ENCODE data around the gene THEM5. TPM values are rescaled to one million over a fixed set of nuclear protein-coding genes. Genes with fewer than 3 reads are reported as not detected.
"Not testable (repeated sequence)": the region's sequence is repeated elsewhere in the genome, so short reads cannot be mapped to it uniquely, and the experiment has no call there.

The THEM5 gene
- total and polyA plus RNA-seq, 4 donors: 1.5 to 1.8 TPM; not detected in 2

DNA sequence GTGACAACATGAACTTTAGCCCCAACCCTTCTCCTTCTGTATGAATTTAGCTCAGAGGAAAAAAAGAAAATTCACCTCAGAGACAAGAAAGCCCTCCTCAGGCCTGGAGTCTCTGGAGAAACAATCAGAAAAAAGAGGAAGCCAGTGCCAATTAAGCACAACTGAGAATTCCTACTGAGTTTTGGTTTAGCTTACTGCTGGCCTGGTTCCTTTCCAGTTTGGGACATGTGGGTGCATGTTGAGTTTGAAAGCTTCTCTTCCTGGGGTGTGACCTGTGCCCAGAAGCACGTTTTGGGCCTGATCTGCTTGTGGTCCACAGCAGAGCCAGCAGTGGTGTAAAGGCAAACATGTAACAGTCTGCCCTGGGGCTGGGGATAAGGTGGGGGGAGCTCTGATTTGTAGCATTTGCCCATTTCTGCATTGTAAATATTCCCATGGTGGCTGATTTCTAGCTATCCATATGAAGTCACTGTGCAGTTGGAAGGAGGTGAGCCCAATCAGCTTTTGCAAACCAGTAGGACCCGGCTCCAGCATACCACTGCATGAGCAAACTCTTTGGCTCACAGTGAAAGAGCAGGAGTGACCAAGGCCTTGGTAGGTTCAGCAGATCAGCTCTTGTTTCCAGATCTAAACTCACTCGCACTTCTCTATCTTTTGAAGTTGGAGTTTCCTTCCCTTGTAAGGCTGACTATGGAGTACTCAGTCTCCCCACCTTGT is 4.7 kb upstream of the THEM5 start:
- no peaks in the 10 kb centered on the region for H3K27me3 ChIP-seq (ENCODE audit: control insufficient read depth, insufficient read depth, low read length)
- H3K4me3 ChIP-seq (ENCODE audit: low read depth, low read length): no peak overlapping the region
- 76% methylated on average over 3 of the region's 3 CpGs for WGBS (ENCODE audit: insufficient coverage)
- no peaks in the 10 kb centered on the region for H3K9me3 ChIP-seq (ENCODE audit: control insufficient read depth, insufficient read depth, low read length)
- no peaks in the 10 kb centered on the region for H3K36me3 ChIP-seq (ENCODE audit: control insufficient read depth, insufficient read depth, low read length)
- DNase-seq (ENCODE audit: low read depth in 4 of 6, low spot score in 6 of 6): no peak
- H3K4me1 ChIP-seq (ENCODE audit: control insufficient read depth, insufficient read depth, low read length): no peaks in the 10 kb centered on the region
- H3K27ac ChIP-seq (ENCODE audit: low read depth, low read length): no peak overlapping the region

DNA sequence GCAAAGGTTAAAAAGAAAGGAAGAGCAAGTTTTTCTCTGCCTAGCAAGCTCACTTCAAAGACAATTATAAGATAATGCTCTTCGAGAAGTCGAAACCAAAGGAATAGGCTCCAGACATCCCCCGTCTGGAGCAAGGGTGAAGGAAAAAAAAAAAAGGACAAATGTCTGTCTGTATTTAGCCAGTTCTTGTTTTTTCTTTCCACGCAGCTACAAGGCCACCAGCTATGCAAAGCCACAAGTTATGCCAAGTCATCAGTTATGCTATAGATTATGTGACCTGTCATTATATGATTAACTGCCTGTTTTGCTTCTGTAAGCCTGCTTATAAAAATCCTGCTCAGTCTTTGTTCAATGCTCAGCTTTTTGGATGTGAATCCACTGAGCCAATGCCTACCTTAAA is 2.4 kb upstream of the THEM5 start:
- no CpG with 5 or more reads among the region's 4 CpGs for WGBS (ENCODE audit: insufficient coverage)
- H3K4me1 ChIP-seq (ENCODE audit: control insufficient read depth, insufficient read depth, low read length): no peaks in the 10 kb centered on the region
- no peak overlapping the region for H3K4me3 ChIP-seq (ENCODE audit: low read depth, low read length)
- no peak for DNase-seq (ENCODE audit: low read depth in 4 of 6, low spot score in 6 of 6)
- no peaks in the 10 kb centered on the region for H3K27me3 ChIP-seq (ENCODE audit: control insufficient read depth, insufficient read depth, low read length)
- no peaks in the 10 kb centered on the region for H3K36me3 ChIP-seq (ENCODE audit: control insufficient read depth, insufficient read depth, low read length)
- H3K9me3 ChIP-seq (ENCODE audit: control insufficient read depth, insufficient read depth, low read length): no peaks in the 10 kb centered on the region
- no peak overlapping the region for H3K27ac ChIP-seq (ENCODE audit: low read depth, low read length)

DNA sequence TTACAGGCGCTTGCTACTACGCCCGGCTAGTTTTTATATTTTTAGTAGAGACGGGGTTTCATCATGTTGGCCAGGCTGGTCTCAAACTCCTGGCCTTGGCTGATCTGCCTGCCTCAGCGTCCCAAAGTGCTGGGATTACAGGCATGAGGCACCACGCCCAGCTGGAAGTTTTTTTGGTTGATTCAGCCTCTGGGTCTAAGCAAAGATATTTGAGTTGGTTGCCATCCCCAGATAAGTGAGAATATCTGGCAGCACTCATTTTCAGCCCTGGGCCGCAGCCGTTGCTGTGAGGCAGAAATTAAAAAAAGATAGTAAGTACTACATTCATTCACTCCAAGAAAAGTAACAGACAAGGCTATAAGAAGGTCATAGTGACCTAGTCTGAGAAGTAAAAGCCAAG is 2.0 kb upstream of the THEM5 start:
- not testable (repeated sequence) for H3K36me3 ChIP-seq (ENCODE audit: control insufficient read depth, insufficient read depth, low read length); H3K4me1 ChIP-seq (ENCODE audit: control insufficient read depth, insufficient read depth, low read length)

DNA sequence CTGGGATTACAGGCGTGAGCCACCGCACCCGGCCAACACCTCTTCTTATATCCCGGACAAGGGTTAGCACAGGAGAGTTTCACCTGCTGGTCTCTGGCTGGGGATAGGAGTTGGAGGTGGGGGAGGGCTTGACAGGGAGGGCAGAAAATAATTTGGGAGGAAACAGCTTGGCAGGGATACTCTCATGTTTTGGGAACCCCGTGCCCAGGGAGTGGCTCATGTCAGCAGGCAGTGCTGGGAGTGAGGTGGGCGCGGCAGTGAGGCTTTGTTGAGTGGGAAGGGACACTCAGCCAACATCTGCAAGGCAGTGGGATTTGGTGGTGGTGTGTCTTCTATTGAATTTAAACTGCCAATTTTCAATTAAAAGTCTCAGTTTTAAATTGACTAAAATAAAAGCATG is 1.1 kb upstream of the THEM5 start:
- no peaks in the 10 kb centered on the region for H3K36me3 ChIP-seq (ENCODE audit: control insufficient read depth, insufficient read depth, low read length)
- no peaks in the 10 kb centered on the region for H3K4me1 ChIP-seq (ENCODE audit: control insufficient read depth, insufficient read depth, low read length)
- no peak overlapping the region for H3K27ac ChIP-seq (ENCODE audit: low read depth, low read length)
- no peak for DNase-seq (ENCODE audit: low read depth in 4 of 6, low spot score in 6 of 6)
- peaks cover 3% of the 10 kb centered on the region for H3K27me3 ChIP-seq (ENCODE audit: control insufficient read depth, insufficient read depth, low read length)
- WGBS (ENCODE audit: insufficient coverage): 94% methylated on average over 7 of the region's 7 CpGs
- H3K4me3 ChIP-seq (ENCODE audit: low read depth, low read length): no peak overlapping the region
- H3K9me3 ChIP-seq (ENCODE audit: control insufficient read depth, insufficient read depth, low read length): no peaks in the 10 kb centered on the region

More for the DNA sequence above, 2.0 kb upstream of the THEM5 start:
- DNase-seq (ENCODE audit: low read depth in 4 of 6, low spot score in 6 of 6); H3K27me3 ChIP-seq (ENCODE audit: control insufficient read depth, insufficient read depth, low read length); H3K9me3 ChIP-seq (ENCODE audit: control insufficient read depth, insufficient read depth, low read length); H3K4me3 ChIP-seq (ENCODE audit: low read depth, low read length); H3K27ac ChIP-seq (ENCODE audit: low read depth, low read length): not testable (repeated sequence)
- WGBS (ENCODE audit: insufficient coverage): 81% methylated on average over 6 of the region's 8 CpGs

DNA sequence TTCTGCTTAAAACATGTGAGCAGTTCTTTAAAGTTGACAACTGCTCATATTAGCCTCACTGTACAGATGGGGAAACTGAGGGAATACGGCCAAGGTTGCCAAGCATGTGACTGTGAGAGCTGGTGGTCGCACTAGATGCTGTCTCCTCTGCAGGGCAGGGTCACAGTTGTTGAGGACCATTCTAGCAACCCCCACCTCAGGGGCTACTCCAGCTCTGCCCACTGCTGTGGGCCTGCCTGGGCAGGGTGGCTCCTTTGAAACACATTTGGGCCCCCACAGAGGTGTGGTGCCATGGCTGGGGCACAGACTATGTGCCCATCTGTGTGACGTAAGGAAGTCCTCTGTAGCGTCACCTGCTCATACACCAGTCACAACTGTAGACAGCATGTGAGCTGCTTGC is 779 bp downstream of the THEM5 start:
- WGBS (ENCODE audit: insufficient coverage): 90% methylated on average over 4 of the region's 4 CpGs
- Histone ChIP-seq H3K9me3 (ENCODE audit: control insufficient read depth, insufficient read depth, low read length) (no peaks in the 10 kb centered on the region), H3K27me3 (ENCODE audit: control insufficient read depth, insufficient read depth, low read length) (peaks cover 3% of the 10 kb centered on the region), H3K27ac (ENCODE audit: low read depth, low read length) (no peak overlapping the region), H3K4me3 (ENCODE audit: low read depth, low read length) (no peak overlapping the region), H3K36me3 (ENCODE audit: control insufficient read depth, insufficient read depth, low read length) (no peaks in the 10 kb centered on the region), H3K4me1 (ENCODE audit: control insufficient read depth, insufficient read depth, low read length) (peaks cover 4% of the 10 kb centered on the region)
- no peak for DNase-seq (ENCODE audit: low read depth in 4 of 6, low spot score in 6 of 6)

GRCh38 chr1:151851886-151852285 is 1.6 kb downstream of the THEM5 start:
- H3K9me3 ChIP-seq (ENCODE audit: control insufficient read depth, insufficient read depth, low read length): no peaks in the 10 kb centered on the region
- no peak for DNase-seq (ENCODE audit: low read depth in 4 of 6, low spot score in 6 of 6)
- H3K27ac ChIP-seq (ENCODE audit: low read depth, low read length): no peak overlapping the region
- H3K27me3 ChIP-seq (ENCODE audit: control insufficient read depth, insufficient read depth, low read length): peaks cover 3% of the 10 kb centered on the region
- peaks cover 4% of the 10 kb centered on the region for H3K4me1 ChIP-seq (ENCODE audit: control insufficient read depth, insufficient read depth, low read length)
- whole genome bisulfite sequencing (ENCODE audit: insufficient coverage): 83% methylated on average over 8 of the region's 8 CpGs
- H3K4me3 ChIP-seq (ENCODE audit: low read depth, low read length): no peak overlapping the region
- no peaks in the 10 kb centered on the region for H3K36me3 ChIP-seq (ENCODE audit: control insufficient read depth, insufficient read depth, low read length)

DNA sequence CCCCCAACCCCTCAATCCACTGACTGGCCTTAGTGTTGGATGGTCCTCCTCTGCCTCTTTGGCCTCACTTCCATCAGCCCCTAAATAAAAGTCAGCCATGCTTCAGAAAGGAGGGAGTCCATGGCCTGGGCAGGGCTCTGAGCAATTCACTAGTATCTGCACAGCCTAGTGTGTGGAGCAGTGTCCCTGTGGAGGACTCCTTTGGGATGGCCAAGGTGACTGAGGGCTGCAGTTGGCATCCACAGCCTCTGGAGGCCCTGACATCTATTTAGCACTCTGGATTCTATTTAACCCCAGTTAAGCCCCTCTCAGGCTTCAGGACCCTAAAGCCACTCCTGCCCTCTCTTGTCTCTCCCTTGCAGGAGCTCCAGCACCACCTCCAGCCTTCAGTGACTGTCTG is 3.6 kb downstream of the THEM5 start:
- DNase-seq (ENCODE audit: low read depth in 4 of 6, low spot score in 6 of 6): no peak
- Histone ChIP-seq H3K4me3 (ENCODE audit: low read depth, low read length) (no peak overlapping the region), H3K4me1 (ENCODE audit: control insufficient read depth, insufficient read depth, low read length) (peaks cover 4% of the 10 kb centered on the region), H3K9me3 (ENCODE audit: control insufficient read depth, insufficient read depth, low read length) (no peaks in the 10 kb centered on the region), H3K27me3 (ENCODE audit: control insufficient read depth, insufficient read depth, low read length) (peaks cover 3% of the 10 kb centered on the region), H3K36me3 (ENCODE audit: control insufficient read depth, insufficient read depth, low read length) (no peaks in the 10 kb centered on the region), H3K27ac (ENCODE audit: low read depth, low read length) (no peak overlapping the region)

GRCh38 chr1:151849126-151849525 is 4.4 kb downstream of the THEM5 start:
- DNase-seq (ENCODE audit: low read depth in 4 of 6, low spot score in 6 of 6): no peak
- Histone ChIP-seq H3K9me3 (ENCODE audit: control insufficient read depth, insufficient read depth, low read length) (no peaks in the 10 kb centered on the region), H3K36me3 (ENCODE audit: control insufficient read depth, insufficient read depth, low read length) (no peaks in the 10 kb centered on the region), H3K27ac (ENCODE audit: low read depth, low read length) (no peak overlapping the region), H3K4me3 (ENCODE audit: low read depth, low read length) (no peak overlapping the region), H3K27me3 (ENCODE audit: control insufficient read depth, insufficient read depth, low read length) (peaks cover 3% of the 10 kb centered on the region), H3K4me1 (ENCODE audit: control insufficient read depth, insufficient read depth, low read length) (peaks cover 4% of the 10 kb centered on the region)
- WGBS (ENCODE audit: insufficient coverage): 78% methylated on average over 2 of the region's 3 CpGs

DNA sequence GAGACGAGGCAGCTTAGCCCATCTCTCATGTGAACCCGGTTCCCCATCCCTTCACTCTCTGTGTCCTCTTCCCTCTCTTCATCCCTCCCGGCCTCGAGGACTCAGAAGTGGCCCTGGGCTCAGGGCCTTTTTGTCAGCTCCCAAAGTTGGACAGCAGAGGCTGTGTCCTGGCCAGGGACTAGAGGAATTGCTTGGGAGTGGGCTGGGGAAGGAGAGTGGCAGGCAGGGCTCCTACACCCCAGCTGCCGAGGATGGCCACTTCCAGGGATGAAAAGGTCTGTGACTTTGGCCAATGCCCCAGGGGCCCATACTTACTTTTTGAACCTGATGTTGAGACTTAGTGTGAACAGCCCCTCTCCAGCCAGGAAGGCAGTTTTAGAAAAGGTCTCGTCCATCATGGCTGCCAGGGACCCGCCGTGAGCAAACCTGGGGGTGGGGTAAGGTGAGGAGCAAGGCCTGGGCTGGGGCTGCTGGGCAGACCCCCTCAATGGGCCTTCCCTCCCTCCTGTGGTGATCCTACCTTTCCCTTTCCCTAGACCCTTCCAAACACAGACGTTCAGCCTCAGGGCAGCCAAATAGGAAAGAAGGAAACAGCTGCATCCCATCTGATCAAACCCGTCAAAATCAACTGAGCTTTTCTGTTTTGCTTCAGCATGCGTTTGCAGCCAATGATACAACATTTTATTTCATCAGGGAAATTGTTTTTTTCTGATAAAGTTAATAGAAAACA is 5.5 kb downstream of the THEM5 start:
- 63% methylated on average over 4 of the region's 11 CpGs for WGBS (ENCODE audit: insufficient coverage)

DNA sequence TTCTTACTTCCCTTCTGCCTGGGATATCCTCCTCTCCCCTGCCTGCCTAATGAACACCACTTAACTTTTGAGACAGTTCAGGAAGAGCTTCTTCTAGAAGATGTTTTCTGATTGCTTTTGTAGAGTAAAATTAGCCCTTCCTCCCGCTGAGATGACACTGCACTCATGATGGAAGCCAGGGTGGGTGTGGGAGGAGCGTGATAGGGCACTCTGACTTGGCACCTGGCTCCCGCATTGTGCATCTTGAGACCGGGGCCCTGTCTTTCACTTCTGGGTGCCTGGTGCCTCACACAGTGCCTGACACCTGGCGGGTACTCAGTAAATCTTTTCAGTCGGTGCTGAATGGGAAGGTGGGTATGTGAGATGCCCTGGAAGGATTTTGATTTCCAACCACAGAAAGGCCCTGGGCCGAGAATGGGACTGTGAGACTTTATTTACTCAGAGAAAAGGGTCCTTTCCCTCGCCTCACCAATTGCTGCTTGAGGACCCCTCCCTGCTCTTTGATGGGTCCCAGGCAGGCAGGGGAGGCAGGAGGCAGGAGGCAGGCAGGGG is 6.8 kb downstream of the THEM5 start:
- no peak for DNase-seq (ENCODE audit: low read depth in 4 of 6, low spot score in 6 of 6)
- H3K27ac ChIP-seq (ENCODE audit: low read depth, low read length): no peak overlapping the region
- H3K9me3 ChIP-seq (ENCODE audit: control insufficient read depth, insufficient read depth, low read length): no peaks in the 10 kb centered on the region
- no peak overlapping the region for H3K4me3 ChIP-seq (ENCODE audit: low read depth, low read length)
- H3K36me3 ChIP-seq (ENCODE audit: control insufficient read depth, insufficient read depth, low read length): no peaks in the 10 kb centered on the region
- WGBS (ENCODE audit: insufficient coverage): 81% methylated on average over 3 of the region's 8 CpGs
- peaks cover 4% of the 10 kb centered on the region for H3K4me1 ChIP-seq (ENCODE audit: control insufficient read depth, insufficient read depth, low read length)
- H3K27me3 ChIP-seq (ENCODE audit: control insufficient read depth, insufficient read depth, low read length): peaks cover 3% of the 10 kb centered on the region

More for the DNA sequence above, 5.5 kb downstream of the THEM5 start:
- no peaks in the 10 kb centered on the region for H3K36me3 ChIP-seq (ENCODE audit: control insufficient read depth, insufficient read depth, low read length)
- no peak for DNase-seq (ENCODE audit: low read depth in 4 of 6, low spot score in 6 of 6)
- no peak overlapping the region for H3K27ac ChIP-seq (ENCODE audit: low read depth, low read length)
- H3K9me3 ChIP-seq (ENCODE audit: control insufficient read depth, insufficient read depth, low read length): no peaks in the 10 kb centered on the region
- H3K27me3 ChIP-seq (ENCODE audit: control insufficient read depth, insufficient read depth, low read length): peaks cover 3% of the 10 kb centered on the region
- H3K4me3 ChIP-seq (ENCODE audit: low read depth, low read length): no peak overlapping the region
- H3K4me1 ChIP-seq (ENCODE audit: control insufficient read depth, insufficient read depth, low read length): peaks cover 4% of the 10 kb centered on the region
